CD4-positive, alpha-beta T cell treated with Interleukin-2 at 100 ng/mL for 4 hours (primary cell): ENCODE results near the gene MS4A2.
"Not testable (repeated sequence)": the region's sequence is repeated elsewhere in the genome, so short reads cannot be mapped to it uniquely, and the experiment has no call there.

Experiments
- DNase-seq: peaks from one replicate; pipeline ENCODE4 v3.0.0-alpha.2; 2020; ENCODE audit warnings: low spot score

The MS4A2 gene

DNA sequence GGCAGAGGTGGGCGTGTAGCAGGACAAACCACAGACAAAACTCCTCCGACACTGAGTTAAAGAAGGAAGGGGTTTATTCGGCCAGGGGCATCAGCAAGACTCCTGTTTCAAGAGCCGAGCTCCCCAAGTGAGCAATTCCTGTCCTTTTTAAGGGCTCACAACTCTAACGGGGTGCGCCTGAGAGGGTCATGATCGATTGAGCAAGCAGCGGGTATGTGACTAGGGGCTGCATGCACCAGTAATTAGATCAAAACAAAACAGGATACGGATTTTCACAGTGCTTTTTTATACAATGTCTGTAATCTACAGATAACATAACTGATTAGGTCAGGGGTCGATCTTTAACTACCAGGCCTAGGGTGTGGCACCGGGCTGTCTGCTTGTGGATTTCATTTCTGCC is 12.9 kb downstream of the MS4A2 start:
- DNase-seq: not testable (repeated sequence)

DNA sequence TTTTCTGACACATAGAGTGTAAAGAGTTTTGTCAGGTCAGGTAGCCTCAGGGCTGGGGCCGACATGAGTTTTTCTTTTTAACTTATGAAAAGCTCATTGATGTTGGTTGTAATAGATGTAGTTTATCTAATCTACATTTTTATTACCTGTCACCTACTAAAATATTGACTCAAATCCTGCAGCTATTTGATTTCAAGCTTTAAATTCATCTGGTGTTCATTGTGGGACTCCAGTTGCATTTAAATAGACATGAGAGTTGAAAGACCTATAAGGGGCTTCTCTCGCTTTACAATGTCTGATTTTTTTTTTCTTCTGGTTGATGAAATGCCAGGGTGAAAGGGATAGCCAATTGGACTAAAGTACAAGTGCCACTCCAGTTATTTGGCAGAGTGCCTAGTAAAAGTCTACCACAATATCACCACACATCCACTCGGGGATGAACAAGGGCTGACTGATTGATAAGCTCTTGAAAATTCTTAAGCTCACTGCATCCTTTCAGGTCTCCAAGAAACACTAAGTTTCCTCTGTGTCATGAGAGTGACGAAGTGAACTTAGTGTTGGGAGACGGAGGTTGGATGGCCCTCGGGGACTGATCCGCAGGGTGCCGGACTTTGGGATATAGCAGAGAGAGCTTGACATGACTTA is 16.1 kb downstream of the MS4A2 start:
- not testable (repeated sequence) for DNase-seq

DNA sequence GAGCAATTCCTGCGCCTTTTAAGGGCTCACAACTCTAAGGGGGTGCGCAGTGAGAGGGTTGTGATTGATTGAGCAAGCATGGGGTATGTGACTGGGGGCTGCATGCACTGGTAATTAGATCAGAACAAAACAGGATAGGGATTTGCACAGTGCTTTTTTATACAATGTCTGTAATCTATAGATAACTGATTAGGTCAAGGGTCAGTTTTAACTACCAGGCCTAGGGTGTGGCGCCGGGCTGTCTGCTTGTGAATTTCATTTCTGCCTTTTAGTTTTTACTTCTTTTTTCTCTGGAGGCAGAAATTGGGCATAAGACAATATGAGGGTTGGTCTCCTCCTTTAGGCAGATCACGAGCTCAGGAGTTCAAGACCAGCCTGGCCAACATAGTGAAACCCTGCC is 20.2 kb downstream of the MS4A2 start:
- not testable (repeated sequence) for DNase-seq

DNA sequence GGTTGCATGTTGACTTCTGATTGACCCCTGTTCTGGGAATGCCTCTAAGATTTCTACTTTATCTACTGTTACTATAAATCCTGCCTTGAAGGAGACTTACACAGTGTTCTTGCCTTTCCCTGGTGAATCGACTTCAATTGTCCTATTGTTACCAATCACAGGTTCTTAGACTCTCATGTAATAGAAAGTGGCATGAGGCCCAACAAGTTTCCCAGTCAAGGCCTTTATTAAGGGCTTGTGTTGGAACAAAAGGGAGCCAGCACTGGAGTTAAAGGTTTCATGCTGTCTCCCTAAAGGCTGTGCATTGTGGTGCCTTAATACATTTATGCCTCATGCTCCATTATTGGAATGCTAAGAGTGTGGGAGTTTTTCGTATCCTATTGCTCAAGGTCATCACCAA is 23.3 kb downstream of the MS4A2 start:
- no peak for DNase-seq

DNA sequence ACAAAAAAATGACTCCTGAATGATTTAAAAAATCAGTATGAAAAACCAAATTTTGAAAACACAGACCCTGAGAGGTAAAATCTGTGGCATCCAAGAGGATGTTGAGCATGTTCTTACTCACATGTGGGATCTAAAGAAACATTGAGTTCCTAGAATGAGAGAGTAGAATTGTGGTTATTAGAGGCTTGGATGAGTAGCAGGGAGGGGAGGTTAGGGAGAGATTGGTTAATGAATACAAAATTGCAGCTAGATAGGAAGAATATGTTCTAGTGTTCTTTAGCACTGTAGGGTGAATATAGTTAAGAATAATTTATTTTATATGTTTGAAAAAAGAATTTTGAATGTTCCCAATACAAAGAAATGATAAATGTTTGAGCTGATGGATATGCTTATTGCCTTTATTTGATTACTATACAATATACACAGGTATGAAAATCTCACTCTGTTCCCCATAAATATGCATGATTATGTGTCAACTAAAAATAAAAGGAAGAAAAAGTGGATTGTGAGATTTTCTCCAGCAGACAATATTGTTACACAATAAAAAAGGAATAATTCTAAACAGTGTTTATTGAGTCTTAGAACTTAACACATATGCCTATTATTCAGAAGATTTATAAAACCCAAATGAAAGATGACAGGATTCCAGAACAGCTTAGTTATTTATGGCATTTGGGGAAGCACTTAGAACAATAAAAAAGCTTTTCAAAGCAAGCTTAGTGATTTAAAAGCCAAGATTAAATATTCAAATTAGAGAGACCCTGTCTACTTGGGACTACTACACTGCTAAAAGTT is 28.7 kb downstream of the MS4A2 start:
- no peak for DNase-seq

DNA sequence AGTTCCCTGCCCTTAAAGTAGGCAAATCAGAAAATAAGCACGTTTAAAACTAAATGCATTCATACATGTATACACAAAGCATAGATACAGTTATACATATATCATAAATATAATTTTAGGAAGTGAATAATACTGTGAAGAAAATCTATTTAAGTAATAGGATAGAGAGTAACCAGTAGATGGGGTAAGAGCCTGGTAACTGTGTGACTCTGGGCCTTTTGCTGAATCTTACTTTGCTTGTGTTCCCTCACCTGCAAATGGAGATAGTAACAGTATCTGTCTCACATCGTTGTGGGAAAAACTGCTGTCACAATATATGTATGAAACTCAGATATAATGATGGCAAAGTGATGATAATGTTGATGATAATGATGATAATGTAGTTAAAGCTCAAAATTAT is 29.9 kb downstream of the MS4A2 start:
- no peak for DNase-seq

DNA sequence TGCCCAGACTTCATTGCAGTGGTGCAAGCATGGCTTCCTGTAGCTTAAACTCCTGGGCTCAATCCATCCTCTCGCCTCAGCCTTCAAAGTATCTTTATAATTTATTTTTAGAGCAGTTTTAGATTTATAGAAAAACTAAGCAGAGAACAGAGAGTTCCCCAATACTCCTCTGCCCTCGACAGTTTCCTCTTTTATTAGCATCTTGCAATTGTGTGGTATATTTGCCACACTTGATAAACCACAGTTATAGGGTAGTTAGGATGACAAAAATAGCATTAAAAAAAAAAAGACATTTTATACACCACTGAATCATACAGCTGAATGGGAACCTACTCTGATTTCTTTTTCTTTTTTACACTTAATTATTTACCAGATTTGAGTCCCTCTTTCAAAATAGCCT is 31.2 kb downstream of the MS4A2 start:
- DNase-seq: no peak

DNA sequence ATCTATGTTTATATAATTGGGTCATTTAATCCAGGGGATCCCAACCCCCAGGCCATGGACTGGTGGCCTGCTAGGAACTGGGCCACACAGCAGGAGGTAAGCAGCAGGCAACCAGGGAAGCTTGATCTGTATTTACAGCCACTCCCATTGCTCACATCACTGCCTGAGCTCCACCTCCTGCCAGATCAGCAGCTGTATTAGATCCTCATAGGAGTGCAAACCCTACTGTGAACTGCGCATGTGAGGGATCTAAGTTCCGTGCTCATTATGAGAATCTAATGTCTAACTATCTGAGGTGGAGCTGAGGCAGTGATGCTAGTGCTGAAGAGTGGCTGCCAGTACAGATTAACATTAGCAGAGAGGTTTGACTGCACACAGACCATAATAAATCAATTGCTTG is 32.8 kb downstream of the MS4A2 start:
- DNase-seq: no peak

DNA sequence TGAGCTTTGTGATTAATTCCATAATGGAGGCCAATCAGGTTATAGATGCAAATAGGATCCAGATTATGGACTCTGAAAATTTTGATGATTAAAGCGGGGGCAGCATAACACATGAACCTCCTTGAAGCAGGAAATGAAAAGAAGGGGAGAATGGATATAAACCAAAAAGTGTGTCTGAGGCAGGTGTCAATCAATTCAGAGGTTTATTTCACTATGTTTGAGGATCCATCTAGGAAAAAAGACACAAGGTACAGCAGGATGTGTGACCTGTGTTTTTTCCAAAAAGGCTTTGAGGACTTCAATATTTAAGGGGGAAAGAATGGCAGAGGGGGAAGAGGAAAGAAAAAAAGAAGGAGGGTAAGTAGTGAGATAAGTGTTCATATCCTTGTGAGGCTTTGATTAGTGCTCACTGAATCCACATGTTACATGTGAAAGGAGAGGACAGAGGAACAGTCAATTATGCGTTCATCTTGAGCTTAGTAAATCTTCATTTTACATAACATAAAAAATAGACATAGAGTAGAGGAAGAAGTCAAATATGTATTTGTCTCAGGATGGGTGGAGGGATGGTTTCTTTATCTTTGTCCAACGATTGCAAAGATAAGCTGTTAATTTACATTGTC is 34.1 kb downstream of the MS4A2 start:
- no peak for DNase-seq

DNA sequence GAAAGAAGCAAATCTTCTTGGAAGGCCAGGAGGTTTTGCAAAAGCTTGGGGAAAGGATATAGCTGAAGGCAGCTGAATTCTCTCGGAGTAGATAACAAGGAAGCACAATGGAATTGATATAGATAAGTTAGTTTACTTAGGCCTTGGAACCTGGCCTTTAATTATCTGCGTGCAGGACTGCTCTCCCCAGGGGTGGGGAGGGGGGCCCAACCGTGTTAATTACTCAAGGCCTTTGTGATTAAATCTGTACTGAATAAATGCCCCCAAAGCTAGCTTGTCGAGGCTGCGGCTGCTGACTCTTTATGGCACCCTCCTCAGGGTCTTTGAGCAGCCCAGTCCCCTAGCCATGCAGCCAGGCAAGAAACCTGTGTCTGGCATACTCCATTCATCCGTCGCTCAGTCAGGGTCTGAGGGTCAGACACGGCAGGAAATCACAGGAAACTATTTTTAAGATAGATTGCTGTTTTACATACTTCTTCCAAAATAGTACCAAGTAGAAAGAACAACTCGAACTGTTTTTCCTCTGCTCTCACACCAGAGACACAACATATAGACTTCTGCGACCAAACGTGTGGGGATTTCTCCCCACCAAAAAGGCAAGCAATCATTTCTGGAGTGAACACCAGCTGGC is 36.5 kb downstream of the MS4A2 start:
- DNase-seq: no peak

DNA sequence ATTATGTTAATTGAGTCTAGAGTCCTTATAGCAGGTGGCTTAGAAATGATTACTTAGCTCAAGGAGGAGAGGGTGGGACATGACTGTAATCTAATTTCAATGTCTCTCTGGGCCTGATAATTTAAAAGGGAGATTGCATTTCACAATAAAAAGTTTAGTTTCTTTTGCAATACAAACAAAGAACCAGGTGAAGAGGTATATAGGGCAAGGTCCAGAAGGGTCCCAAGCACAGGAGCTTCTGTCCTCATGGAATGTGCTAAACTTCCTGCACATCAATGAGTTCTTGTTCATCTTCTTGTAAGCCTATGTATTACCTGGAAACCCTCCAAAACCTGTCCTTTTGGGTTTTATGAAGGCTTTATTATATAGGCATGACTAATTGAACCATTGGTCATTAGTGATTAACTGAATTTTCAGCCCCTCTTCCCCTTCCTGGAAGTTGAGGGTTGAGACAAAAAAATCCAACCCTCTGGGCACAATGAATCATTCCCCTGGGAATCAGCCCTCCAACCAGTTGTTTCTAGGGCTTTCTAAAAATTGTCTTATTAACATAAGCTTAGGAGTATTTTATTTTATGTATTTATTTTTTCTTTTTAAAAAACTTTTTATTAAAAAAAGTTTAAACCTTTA is 37.6 kb downstream of the MS4A2 start:
- no peak for DNase-seq

DNA sequence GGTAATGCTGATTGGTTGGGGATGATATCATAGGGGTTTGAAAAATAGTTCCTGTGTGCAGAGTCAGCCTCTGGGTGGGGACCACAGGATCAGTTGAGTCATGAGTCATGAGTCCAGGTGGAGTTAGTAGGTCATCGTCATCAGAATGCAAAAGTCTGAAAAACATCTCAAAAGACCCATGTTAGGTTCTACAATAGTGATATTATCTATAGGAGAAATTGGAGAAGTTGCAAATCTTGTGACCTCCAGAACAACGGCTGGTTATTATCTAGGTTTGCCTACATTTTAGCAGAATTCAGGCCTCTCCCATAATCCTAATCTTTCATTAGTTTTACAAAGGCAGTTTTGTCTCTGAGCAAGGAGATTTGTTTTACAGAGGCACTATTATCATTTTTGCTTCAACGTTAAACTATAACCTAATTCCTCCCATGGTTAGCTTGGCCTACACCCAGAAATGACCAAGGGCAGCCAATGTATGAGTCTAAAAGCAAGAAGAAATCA is 38.9 kb downstream of the MS4A2 start:
- no peak for DNase-seq

DNA sequence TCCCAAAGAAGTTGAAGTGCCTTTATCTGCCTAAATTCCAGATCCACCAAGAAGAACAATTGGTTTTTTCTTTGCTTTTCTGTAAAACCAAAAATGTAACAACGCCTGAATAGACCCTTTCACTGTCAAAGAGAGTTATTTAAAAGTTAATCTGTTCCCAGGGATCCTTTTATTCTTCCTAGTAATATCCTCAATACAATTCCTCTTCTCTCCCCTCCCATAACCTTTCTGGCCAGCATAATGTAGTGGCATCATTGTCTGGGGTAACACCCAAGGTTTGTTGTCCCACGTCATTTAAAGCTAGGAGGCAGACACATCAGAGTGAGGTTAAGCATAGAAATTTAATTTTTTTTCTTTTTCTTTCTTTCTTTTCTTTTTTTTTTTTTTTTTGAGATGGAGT is 39.9 kb downstream of the MS4A2 start:
- no peak for DNase-seq

DNA sequence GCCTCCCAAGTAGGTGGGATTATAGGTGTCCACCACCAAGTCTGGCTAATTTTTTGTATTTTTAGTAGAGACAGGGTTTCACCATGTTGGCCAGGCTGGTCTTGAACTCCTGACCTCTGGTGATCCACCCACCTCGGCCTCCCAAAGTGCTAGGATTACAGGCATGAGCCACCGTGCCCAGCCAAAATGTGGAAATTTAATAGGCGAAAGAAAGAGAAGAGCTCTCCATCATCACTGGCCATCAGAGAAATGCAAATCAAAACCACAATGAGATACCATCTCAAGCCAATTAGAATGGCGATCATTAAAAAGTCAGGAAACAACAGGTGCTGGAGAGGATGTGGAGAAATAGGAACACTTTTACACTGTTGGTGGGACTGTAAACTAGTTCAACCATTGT is 40.4 kb downstream of the MS4A2 start:
- not testable (repeated sequence) for DNase-seq

DNA sequence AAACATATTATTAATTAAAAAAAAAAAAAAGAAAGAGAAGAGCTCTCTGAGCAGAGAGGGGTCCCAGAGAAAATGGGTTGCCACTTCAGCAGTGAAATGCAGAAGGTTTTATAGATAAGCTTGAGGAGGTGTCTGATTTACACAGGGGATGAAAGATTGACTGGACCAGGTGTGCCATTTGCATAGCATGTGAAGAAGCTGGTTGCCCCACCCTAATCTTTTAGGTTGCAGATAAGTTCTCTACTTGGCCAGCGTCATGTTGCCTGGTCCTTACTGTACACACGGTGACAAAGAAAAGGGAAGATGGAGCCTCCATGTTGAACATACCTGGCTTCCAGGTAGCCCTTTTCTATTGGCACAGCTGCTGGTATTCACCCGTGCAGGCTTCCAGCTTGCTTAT is 41.4 kb downstream of the MS4A2 start:
- DNase-seq: no peak

DNA sequence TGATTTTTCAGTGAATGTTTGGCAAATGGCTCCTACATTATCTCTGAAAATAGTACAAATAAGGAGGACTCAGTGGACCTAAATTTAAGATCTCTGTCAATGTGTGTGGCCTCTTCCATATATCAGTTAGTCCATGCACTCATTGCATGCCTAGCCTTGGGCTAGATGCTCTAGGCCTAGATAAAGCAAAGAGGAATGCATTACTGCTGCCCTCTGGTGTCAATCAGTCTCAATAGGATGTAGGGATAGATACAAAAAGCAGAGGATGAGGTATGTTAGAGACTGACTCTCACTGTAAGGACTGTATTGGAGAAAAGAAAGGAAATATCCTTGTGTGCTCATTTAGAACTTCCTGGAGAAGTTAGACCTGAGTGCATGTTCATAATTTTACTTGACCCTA is 42.0 kb downstream of the MS4A2 start:
- DNase-seq: peak; percentile 16

DNA sequence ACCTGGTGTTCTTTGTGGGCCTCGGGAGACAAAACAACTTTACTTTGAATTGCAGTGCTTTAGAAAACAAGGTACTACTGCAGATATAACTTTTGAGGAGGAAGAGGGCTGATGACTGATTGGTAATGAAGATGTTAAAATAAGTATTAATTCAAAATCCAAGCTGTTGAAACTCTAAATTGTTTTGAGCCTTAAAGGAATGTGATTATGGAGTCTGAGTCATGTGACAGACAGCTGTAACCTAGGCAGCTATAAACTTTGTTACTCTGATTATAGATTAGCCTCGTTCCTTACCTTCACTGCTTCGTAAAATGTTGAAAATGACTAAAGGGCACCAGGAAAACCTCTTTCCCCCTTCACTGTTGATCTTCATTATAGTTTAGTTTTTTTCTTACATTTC is 43.4 kb downstream of the MS4A2 start:
- DNase-seq: no peak

DNA sequence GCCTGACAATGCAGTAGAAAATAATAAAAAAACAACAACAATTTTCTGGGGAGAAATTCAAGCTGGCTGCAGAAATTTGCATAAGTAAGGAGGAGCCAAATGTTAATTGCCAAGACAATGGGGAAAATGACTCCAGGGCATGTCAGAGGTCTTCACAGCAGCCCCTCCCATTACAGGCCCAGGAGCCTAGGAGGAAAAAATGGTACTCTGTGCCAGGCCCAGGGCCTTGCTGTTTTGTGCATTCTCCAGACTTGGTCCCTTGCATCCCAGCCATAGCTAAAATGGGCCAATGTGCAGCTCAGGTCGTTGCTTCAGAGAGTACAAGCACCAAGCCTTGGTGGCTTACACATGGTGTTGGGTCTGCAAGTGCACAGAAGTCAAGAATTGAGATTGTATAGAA is 45.5 kb downstream of the MS4A2 start:
- DNase-seq: no peak

DNA sequence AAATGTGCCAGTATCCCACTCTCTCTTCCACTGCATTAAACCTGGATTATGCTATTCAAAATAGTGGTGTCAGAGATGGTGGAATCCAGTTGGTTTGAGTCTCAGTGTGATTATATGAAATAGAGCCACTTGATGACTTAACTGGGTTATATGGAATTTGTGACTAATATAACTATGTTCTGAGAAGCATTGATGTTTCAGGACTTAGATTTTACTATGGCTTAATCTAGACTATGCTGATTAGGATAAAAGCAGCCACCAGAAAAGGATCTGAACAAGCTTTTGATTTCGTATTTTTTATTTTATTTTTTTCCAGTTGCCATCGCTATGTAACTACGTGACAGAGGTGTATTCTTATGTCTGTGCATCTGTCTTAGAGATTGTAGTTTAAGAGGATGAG is 55.3 kb downstream of the MS4A2 start:
- DNase-seq: no peak

DNA sequence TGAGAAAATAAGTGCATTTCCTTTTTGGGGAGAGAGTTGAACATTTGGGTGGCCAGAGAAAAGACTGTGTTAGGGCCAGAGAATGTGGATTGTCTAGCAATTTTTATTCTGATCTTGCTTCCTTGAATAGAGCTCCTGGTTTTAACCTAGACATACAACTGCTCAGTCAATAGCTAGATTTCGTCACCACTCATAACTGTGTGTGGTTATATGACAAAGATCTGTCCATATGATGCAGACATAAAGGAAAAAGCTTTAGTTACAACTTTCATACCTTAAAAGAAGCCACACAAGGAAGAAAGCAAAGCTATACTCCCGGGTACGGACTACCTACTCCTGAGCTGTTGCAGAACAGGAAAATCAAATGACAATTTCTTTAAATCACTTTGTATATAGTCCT is 57.2 kb downstream of the MS4A2 start:
- no peak for DNase-seq
